Muscle layer of duodenum (tissue), 2 donors: ENCODE measurements around the gene FGF23.
"Not testable (repeated sequence)": the region's sequence is repeated elsewhere in the genome, so short reads cannot be mapped to it uniquely, and the experiment has no call there.

ENCODE experiments used
- H3K27ac ChIP-seq: one replicate; pipeline ENCODE4 v1.7.0; 2013; ENCODE audit warnings: mild to moderate bottlenecking, low read length
- H3K27me3 ChIP-seq: one replicate; pipeline ENCODE4 v1.7.0; 2013; ENCODE audit warnings: low read depth, mild to moderate bottlenecking, control low read depth, low read length
- H3K36me3 ChIP-seq, 2 donors: one replicate each; pipeline ENCODE4 v1.7.0; 2013; ENCODE audit warnings: low read length in 2 of 2, control low read depth in 1 of 2, mild to moderate bottlenecking in 1 of 2; ENCODE audit not compliant: insufficient read depth in 2 of 2, control insufficient read depth in 1 of 2
- H3K4me1 ChIP-seq, 2 donors: one replicate each; pipeline ENCODE4 v1.7.0; 2013; ENCODE audit warnings: low read length in 2 of 2, mild to moderate bottlenecking in 2 of 2, control low read depth in 1 of 2, moderate library complexity in 1 of 2; ENCODE audit not compliant: insufficient read depth in 2 of 2, control insufficient read depth in 1 of 2
- H3K4me3 ChIP-seq, 2 donors: one replicate each; pipeline ENCODE4 v1.7.0; 2013; ENCODE audit warnings: low read length in 2 of 2, low read depth in 1 of 2, mild to moderate bottlenecking in 1 of 2
- H3K9me3 ChIP-seq, 2 donors: one replicate each; pipeline ENCODE4 v1.7.0; 2013; ENCODE audit warnings: low read length in 2 of 2, control low read depth in 1 of 2, mild to moderate bottlenecking in 1 of 2; ENCODE audit not compliant: control insufficient read depth in 1 of 2
- donor health status: healthy.

Gene FGF23

DNA sequence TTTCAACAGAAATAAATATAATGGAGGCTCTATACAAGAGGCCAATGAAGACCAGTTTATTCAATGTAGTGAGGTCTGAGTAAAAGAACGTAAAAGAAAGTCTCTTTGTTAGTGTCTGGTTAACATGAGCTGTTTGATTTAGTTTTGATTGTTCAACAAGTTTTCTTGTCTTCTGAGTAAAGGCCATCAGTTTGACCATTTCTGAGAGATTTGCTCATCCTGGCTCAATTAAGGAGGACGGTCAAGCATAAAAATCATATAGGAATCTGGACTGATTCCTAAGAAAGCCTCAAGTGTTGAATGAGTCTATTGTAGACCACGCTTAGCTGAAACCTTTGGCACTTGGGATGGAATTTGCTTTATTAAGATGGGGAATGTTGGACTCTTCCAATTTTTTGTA lies 32.5 kb upstream of the FGF23 start:
- H3K9me3 ChIP-seq: no peaks in the 10 kb centered on the region
- no peak overlapping the region for H3K27ac ChIP-seq
- peaks cover 0 to 6% of the 10 kb centered on the region in 2 donors for H3K4me1 ChIP-seq
- H3K4me3 ChIP-seq: no peak overlapping the region
- H3K36me3 ChIP-seq: no peaks in the 10 kb centered on the region
- H3K27me3 ChIP-seq: peaks cover 5% of the 10 kb centered on the region

DNA sequence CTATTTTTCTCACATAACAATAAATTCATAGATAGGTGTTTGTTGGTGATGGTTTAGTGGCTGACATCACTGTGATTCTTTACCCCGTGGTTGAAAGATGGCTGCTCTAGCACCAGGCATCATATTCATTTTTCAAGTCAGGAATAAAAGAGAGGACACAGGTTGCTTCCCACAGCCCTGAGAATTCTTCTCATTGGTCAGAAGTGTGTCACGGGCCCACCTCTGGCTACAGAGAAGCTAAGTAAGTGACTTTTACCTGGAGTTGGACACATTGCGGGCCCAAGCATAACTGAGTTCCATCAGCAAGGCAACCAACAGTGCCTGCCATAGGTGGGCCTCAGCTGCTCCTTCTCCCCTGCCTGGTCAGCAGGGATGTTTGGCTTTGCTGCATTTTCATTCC lies 27.6 kb upstream of the FGF23 start:
- H3K4me1 ChIP-seq: no peaks in the 10 kb centered on the region
- H3K36me3 ChIP-seq: no peaks in the 10 kb centered on the region
- no peak overlapping the region for H3K4me3 ChIP-seq
- no peaks in the 10 kb centered on the region for H3K27me3 ChIP-seq
- no peaks in the 10 kb centered on the region for H3K9me3 ChIP-seq
- no peak overlapping the region for H3K27ac ChIP-seq

DNA sequence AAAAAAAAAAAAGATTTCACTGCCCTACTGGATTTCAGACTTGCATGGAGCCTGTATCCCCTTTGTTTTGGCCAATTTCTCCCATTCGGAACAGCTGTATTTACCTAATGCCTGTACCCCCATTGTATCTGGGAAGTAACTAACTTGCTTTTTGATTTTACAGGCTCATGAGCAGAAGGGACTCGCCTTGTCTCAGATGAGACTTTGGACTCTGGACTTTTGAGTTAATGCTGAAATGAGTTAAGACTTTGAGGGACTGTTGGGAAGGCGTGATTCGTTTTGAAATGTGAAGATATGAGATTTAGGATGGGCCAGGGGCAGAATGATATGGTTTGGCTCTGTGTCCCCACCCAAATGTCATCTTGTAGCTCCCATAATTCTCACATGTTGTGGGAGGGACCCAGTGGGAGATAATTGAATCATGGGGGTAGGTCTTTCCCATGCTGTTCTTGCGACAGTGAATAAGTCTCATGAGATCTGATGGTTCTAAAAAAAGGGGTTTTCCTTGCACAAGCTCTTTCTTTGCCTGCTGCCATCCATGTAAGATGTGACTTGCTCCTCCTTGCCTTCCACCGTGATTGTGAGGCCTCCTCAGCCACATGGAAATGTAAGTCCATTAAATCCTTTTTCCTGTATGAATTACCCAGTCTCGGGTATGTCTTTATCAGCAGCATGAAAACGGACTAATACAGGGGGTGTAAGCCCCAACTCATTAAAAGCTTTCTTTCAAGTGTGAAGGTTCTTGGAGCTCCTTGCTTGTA lies 25.5 kb upstream of the FGF23 start:
- not testable (repeated sequence) for H3K27me3 ChIP-seq, H3K36me3 ChIP-seq, H3K4me3 ChIP-seq, H3K4me1 ChIP-seq, H3K9me3 ChIP-seq, H3K27ac ChIP-seq

DNA sequence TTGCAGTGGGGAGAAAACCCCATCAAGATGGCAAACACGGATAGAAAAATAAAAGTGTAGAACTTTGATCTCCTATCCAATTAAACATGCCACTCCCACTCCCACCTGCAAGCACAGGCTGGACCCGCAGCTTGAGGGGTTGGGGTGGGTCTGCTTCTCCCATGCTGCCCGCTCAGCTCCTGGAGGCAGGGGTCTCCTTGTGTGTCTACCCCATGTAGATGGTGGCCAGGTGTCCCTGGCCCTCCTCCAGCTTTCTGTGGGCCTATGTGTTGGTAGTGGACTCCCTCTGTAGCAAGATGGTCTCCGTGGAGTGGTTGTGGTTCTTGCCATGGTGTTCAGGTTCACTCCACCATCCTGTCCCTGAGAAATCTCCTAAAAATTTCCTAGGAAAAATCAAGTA lies 23.5 kb upstream of the FGF23 start:
- Histone ChIP-seq H3K27ac (no peak overlapping the region), H3K4me1 (no peaks in the 10 kb centered on the region), H3K4me3 (no peak overlapping the region), H3K9me3 (no peaks in the 10 kb centered on the region), H3K27me3 (no peaks in the 10 kb centered on the region), H3K36me3 (no peaks in the 10 kb centered on the region)

DNA sequence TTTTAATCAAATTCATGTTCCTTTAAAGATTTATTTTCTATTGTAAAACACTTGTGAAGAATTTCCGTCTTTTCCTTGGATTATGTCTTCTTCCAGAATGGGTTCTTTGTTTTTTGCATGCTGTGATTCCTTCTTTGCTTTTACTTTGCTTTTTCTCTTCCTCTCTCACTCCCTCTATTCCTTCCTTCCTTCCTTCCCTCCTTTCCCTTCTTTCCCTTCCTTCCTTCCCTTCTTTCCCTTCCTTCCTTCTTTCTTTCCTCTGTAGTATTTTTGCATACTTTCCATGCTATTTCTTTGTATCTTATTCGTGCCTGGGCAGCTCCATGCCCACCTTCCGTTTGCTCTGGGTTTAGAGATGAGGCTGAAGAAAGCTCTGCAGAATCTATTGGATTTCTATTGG lies 21.6 kb upstream of the FGF23 start:
- no peak overlapping the region for H3K27ac ChIP-seq
- no peaks in the 10 kb centered on the region for H3K36me3 ChIP-seq
- H3K9me3 ChIP-seq: no peaks in the 10 kb centered on the region
- H3K4me1 ChIP-seq: no peaks in the 10 kb centered on the region
- H3K4me3 ChIP-seq: no peak overlapping the region
- H3K27me3 ChIP-seq: no peaks in the 10 kb centered on the region

DNA sequence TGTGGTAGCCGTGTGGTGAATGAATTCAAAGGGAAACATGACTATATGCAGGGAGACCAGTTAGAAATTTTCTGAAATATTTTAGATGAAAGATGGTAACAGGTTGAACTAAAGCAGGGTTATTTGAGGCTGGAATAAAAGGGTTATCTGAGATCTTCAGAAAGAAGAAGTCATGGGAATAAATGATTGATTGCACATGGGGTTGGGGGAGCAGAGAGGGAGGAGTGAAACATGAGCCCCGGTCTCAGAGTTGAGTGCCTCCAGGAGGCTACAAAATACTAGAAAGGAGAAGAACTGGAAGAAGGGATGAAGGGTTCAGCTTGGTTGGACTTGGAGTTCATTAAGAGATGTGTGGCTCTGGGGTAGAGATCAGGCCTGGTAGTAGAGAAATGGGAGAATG lies 16.3 kb upstream of the FGF23 start:
- no peak overlapping the region for H3K27ac ChIP-seq
- H3K4me1 ChIP-seq: no peaks in the 10 kb centered on the region
- H3K9me3 ChIP-seq: no peaks in the 10 kb centered on the region
- H3K36me3 ChIP-seq: no peaks in the 10 kb centered on the region
- H3K27me3 ChIP-seq: peaks cover 6% of the 10 kb centered on the region
- H3K4me3 ChIP-seq: no peak overlapping the region

DNA sequence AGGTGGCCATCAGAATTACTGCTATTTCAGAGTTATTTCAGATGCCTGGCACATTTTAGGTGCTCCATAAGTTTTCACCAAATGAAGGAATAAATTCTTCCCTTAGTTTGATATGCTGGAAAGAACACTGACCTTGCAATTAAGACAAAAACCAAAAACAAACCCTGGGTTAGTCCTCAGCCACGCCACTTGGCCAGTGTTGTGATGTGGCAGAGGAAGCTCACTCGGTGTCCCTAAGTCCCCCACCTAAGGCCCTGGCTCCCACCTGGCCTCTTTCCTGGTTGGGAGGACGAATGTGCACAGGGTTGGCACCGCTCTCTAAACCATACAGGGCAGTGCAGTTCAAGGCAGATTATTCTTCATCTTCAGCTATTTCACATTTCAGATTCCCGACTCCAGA lies 13.7 kb upstream of the FGF23 start:
- no peaks in the 10 kb centered on the region for H3K4me1 ChIP-seq
- H3K4me3 ChIP-seq: no peak overlapping the region
- H3K36me3 ChIP-seq: no peaks in the 10 kb centered on the region
- H3K27ac ChIP-seq: no peak overlapping the region
- H3K27me3 ChIP-seq: peaks cover 6% of the 10 kb centered on the region
- H3K9me3 ChIP-seq: no peaks in the 10 kb centered on the region

DNA sequence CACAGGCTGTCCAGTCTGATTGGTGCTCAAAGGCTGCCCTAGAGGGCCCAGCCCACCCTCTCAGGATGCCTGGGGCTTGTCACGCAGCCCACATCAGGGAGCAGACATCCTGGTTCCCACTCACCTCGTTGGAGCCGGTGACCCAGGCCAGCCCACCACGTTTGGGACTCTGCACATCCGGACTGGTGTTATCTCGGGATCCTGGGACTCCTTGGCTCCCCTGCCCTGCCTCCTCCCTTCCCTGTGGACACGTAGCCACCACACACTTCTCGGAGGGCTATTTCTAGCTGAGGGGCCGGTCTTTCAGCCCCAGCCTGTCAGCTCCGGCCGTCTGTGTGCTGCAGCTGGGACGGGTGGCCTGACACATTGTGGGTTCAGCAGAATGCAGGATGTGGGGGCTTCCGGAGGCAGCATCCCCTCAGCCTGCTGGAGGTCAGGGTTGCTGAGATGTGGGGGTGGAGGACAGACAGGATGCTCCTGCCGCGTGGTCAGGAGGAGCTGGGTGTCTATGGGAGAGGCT lies 12.8 kb upstream of the FGF23 start:
- peaks cover 6% of the 10 kb centered on the region for H3K27me3 ChIP-seq
- no peaks in the 10 kb centered on the region for H3K4me1 ChIP-seq
- H3K9me3 ChIP-seq: no peaks in the 10 kb centered on the region
- no peak overlapping the region for H3K27ac ChIP-seq
- H3K4me3 ChIP-seq: no peak overlapping the region
- no peaks in the 10 kb centered on the region for H3K36me3 ChIP-seq

DNA sequence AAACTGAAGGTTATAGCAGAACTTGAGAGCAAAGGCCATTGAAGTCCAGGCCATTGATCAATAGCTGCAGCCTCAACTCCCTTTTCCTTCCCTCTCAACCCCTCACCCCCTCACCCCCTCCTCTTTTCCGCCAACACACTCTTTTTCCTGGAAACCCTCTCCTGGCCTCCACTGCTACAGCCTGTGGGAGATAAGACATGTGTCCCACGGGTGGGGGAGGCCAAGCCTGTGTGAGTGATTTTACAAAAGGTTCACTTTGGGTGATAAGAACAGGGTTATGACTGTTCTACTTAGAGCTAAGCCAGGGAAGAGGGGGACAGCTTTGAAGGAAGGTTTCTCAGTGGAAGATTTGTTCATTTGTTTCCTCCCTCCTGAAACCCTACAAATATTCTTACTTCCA lies 9.2 kb upstream of the FGF23 start:
- no peaks in the 10 kb centered on the region for H3K9me3 ChIP-seq
- no peak overlapping the region for H3K4me3 ChIP-seq
- H3K36me3 ChIP-seq: no peaks in the 10 kb centered on the region
- peaks cover 6% of the 10 kb centered on the region for H3K27me3 ChIP-seq
- no peak overlapping the region for H3K27ac ChIP-seq
- H3K4me1 ChIP-seq: no peaks in the 10 kb centered on the region

DNA sequence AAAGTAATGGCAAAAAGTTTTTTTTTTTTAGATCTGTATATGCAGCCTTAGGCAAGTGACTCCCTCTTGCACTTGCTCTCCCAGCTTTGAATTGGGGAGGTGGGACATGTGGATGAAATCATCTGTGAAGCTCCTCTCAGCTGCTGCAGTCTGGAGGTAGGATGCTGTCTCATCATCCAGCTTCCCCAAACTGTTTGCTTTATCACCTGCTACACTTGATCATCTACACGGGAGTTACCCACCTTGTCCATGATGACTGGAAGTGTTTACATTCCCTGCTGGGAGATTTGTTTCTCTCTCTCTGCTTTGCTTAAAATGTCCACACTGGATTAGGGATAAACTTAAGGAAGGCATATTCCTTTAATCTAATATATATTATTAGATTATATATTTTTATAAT lies 8.5 kb upstream of the FGF23 start:
- no peak overlapping the region for H3K27ac ChIP-seq
- no peaks in the 10 kb centered on the region for H3K9me3 ChIP-seq
- H3K4me1 ChIP-seq: no peaks in the 10 kb centered on the region
- H3K36me3 ChIP-seq: no peaks in the 10 kb centered on the region
- H3K27me3 ChIP-seq: peaks cover 6% of the 10 kb centered on the region
- no peak overlapping the region for H3K4me3 ChIP-seq

DNA sequence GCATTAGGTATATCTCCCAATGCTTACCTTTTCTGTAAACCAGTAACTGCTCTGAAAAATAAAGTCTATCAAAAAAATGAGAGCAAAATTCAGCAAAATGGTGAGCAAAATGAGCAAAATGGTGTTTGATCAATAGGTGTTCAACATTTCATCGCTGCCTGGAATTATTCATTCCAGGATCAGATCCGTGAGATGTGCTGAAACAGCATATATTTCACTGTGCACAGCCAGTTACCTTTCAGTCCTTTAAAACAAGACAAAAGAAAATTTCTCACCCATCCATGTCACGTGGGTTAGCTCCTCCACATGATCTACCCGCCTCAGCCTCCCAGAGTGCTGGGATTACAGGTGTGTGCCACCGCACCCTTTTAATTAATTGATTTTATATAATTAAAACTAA lies 8.1 kb upstream of the FGF23 start:
- H3K27ac ChIP-seq: no peak overlapping the region
- H3K27me3 ChIP-seq: peaks cover 6% of the 10 kb centered on the region
- no peaks in the 10 kb centered on the region for H3K36me3 ChIP-seq
- H3K9me3 ChIP-seq: no peaks in the 10 kb centered on the region
- no peaks in the 10 kb centered on the region for H3K4me1 ChIP-seq
- H3K4me3 ChIP-seq: no peak overlapping the region

DNA sequence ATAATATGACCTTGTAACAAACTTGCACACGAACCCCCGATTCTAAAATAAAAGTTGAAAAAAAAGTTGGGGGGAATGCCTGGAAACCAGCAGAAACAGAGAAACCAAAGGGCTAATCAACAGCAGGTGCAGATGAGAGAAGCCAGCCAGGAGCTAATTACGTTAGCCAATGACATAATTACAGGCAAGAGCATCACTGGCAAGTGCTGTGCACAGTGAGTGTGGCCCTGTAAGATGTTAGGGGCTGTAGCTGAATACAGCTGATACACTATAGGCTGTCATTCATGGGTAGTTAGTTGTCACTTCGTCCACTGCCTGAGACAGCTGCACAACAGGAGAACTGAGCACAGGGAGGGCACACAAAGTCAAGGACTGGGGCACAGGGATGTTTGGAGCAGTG lies 7.3 kb upstream of the FGF23 start:
- Histone ChIP-seq H3K4me3 (no peak overlapping the region), H3K4me1 (no peaks in the 10 kb centered on the region), H3K27me3 (no peaks in the 10 kb centered on the region), H3K27ac (no peak overlapping the region), H3K9me3 (no peaks in the 10 kb centered on the region), H3K36me3 (no peaks in the 10 kb centered on the region)
